Suprapubic skin (tissue), 4 donors: Measurements from ENCODE around the gene BAG5.

Experiments
- EP300 ChIP-seq: sonication (generic); formaldehyde crosslinking; IDR thresholded peaks from one replicate; pipeline ENCODE4 v1.6.1; 2017; ENCODE audit warnings: antibody characterized with exemption
- POLR2A ChIP-seq, 2 donors: fragments of 450-650 bp; IDR thresholded peaks; one replicate each; pipeline ENCODE4 v1.6.1; 2017; ENCODE audit warnings: antibody characterized with exemption in 2 of 2, mild to moderate bottlenecking in 2 of 2, moderate library complexity in 2 of 2
- POLR2AphosphoS5 ChIP-seq, 3 donors: sonication (generic); formaldehyde crosslinking; IDR thresholded peaks; one replicate each; pipeline ENCODE4 v1.6.1; 2017; ENCODE audit warnings: antibody characterized with exemption in 3 of 3
- TF ChIP-seq, protein P1 (sequence below), 2 donors: fragments of 200-600 bp in 1 of 2; fragments of 450-650 bp in 1 of 2; sonication (generic) in 1 of 2; IDR thresholded peaks; one replicate each; pipeline ENCODE4 v1.5.1; 2016 to 2019; ENCODE audit warnings: antibody characterized with exemption in 2 of 2, mild to moderate bottlenecking in 1 of 2, moderate library complexity in 1 of 2

DNA sequence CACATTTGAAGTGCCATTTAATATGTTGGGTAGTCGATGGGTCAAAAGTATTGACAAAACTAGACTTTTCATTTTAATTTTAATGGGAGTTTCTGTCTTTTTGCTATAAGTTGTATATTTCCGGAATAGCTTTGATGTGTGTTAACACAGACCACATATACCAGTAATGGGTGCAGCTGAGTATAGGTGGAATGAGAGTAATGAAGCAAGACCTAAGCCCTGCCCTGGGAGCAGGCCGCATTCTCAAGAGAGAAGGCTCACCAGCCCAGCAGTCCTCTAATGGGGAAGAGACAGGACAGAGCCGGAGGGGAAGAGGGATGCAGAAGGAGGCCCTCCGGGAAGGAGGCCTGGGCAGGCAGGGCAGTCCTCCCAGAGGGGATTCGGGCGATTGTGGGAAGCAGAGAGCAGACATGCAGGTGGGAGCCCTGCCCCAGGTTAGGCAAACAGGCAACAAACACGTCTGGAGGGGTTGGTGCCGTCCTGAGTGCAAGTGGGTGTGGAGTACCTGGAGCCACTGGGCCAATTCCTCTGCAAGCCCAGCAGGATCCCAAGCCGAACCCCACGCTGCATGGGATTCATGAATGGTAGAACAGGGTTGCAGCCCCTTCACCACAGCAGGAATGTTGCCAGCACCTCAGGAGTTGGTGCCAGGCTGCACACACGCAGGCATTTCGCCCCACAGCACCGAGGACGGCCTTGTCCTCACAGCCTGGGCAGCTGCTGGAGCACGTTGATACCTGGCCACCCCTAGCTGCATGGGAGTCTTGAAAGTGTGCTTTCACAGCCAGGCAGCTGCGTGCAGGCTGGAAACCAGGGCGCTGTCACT, 47.6 kb downstream of the BAG5 start:
- TF ChIP-seq, protein P1, sequence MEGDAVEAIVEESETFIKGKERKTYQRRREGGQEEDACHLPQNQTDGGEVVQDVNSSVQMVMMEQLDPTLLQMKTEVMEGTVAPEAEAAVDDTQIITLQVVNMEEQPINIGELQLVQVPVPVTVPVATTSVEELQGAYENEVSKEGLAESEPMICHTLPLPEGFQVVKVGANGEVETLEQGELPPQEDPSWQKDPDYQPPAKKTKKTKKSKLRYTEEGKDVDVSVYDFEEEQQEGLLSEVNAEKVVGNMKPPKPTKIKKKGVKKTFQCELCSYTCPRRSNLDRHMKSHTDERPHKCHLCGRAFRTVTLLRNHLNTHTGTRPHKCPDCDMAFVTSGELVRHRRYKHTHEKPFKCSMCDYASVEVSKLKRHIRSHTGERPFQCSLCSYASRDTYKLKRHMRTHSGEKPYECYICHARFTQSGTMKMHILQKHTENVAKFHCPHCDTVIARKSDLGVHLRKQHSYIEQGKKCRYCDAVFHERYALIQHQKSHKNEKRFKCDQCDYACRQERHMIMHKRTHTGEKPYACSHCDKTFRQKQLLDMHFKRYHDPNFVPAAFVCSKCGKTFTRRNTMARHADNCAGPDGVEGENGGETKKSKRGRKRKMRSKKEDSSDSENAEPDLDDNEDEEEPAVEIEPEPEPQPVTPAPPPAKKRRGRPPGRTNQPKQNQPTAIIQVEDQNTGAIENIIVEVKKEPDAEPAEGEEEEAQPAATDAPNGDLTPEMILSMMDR (IDR thresholded peaks at IDR 0.05), result no peak
- no peak for TF ChIP-seq EP300
- no peak for TF ChIP-seq POLR2A (IDR thresholded peaks at IDR 0.05)
- no peak for TF ChIP-seq POLR2AphosphoS5 (IDR thresholded peaks at IDR 0.05)
